Activated T-helper 1 cell treated with Interleukin-2 at 50 U/mL for 16 hours (primary cell): ENCODE data around the gene SAFB.
"Not testable (repeated sequence)": the region's sequence is repeated elsewhere in the genome, so short reads cannot be mapped to it uniquely, and the experiment has no call there.

Experiments
- DNase-seq: peaks from one replicate; pipeline ENCODE4 v3.0.0-alpha.2; 2020; ENCODE audit warnings: low read depth

The SAFB gene

DNA sequence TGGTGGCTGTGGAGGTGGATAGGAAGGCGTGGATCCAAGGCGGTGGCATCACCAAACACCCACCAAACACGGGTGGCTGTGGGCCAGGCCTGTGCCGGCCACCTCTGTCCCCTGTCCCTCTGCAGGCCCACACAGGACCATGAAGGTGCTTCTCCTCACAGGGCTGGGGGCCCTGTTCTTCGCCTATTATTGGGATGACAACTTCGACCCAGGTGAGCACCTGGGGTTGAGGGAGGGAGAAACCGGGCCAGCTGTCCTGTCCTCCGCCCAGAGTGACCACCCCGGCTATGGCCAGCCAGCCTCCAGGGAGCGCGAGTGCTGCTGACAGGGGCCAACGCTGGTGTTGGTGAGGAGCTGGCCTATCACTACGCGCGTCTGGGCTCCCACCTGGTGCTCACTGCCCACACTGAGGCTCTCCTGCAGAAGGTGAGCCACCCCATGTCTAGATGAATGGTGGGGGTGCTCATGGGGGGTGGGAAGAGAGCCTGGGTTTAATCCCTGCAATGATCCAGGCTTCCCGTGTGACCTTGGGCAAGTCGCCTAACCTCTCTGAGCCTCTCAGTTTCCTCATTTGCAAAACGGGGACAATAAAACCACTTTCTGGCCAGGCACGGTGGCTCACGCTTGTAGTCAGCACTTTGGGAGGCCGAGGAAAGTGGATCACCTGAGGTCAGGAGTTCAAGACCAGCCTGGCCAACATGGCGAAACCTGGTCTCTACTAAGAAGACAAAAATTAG, 62.0 kb downstream of the SAFB start:
- DNase-seq = no peak

DNA sequence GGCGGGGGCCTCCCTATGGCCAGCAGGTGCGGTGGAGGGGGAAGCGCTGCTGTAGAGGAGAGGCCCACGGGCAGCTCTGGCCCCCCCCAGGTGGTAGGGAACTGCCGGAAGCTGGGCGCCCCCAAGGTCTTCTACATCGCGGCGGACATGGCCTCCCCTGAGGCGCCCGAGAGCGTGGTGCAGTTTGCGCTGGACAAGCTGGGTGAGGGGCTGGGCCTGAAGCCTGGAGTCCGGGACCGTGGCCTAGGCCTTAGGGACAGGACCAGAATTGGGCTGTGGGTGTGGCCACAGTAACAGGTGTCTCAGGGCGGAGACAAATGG, 63.4 kb downstream of the SAFB start:
- DNase-seq = no peak

DNA sequence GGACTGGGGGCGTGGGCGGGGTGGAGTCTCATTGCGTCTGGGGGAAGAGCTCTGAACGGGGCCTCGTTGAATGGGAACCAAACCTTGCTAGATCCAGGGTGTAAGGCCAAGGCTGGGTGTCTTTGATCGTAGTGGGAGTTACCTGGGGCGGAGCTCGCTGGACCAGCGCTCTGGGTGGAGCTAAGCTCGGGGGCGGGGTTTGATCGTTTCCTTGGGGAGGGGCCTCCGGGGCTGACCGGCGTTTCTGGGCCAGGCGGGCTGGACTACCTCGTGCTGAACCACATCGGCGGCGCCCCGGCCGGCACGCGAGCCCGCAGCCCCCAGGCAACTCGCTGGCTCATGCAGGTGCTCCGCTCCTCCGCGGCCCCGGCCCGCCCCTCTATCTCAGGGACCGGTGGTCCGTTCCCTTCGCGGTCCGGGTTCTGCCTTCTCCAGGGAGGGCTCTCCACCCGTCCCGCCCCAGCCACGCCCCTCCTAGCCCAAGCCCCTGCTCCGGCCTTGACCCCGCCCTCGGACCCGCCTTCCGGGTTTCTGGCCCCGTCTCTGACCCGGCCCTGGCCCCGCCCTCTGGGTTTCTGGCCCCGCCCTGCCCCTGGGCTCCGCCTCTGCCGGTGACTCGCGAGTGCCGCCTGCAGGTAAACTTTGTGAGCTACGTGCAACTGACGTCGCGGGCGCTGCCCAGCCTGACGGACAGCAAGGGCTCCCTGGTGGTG, 63.9 kb downstream of the SAFB start:
- DNase-seq = peak; percentile 88

DNA sequence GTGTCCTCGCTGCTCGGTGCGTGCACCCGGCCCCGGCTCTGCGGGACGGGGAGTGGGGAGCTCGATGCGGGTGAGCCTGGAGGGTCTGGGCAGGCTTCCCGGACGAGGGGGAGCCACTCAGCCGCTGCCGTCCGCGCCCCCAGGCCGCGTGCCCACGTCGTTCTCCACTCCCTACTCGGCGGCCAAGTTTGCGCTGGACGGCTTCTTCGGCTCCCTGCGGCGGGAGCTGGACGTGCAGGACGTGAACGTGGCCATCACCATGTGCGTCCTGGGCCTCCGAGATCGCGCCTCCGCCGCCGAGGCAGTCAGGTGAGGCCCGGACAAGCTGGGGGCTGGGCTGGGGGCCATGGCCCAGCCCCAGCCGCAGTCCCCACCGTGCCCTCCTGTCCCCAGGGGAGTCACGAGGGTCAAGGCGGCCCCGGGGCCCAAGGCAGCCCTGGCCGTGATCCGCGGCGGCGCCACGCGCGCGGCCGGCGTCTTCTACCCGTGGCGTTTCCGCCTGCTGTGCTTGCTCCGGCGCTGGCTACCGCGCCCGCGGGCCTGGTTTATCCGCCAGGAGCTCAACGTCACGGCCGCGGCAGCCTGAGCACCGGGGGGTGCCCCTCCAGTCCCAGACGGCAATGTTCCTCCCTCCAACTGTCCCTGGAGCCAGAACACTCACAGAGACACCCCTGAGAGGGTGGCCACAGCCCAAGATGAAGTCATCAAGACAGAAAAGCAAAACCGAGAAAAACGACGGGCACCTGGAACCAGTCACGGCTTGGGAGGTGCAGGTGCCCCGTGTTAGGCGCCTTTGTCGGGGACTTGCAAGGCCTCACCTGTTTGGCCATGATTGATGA, 64.7 kb downstream of the SAFB start:
- no peak for DNase-seq

DNA sequence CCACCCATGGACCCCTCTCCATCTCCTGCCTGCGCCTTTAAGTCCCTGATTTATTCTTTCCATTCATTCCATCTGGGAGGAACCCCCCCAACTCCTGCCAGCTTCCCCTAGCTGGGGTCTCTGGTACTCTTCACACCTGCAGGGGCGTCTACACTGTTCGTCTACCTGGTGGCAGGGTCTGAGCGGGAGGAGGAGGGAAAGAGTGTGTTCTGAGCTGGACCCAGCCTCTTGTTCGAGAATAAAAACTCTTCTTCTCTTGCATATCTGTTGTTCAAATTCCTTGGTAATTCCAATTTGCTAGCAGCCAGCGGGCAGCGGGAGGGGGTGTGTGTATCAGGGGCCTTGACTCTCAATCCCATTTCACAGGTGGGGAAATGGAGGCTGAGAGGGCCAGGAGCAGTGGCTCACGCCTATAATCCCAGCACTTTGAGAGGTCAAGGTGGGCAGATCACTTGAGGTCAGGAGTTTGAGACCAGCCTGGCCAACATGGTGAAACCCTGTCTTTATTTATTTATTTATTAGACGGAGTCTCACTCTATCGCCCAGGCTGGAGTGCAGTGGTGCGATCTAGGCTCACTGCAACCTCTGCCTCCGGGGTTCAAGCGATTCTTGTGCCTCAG, 65.5 kb downstream of the SAFB start:
- DNase-seq = not testable (repeated sequence)

DNA sequence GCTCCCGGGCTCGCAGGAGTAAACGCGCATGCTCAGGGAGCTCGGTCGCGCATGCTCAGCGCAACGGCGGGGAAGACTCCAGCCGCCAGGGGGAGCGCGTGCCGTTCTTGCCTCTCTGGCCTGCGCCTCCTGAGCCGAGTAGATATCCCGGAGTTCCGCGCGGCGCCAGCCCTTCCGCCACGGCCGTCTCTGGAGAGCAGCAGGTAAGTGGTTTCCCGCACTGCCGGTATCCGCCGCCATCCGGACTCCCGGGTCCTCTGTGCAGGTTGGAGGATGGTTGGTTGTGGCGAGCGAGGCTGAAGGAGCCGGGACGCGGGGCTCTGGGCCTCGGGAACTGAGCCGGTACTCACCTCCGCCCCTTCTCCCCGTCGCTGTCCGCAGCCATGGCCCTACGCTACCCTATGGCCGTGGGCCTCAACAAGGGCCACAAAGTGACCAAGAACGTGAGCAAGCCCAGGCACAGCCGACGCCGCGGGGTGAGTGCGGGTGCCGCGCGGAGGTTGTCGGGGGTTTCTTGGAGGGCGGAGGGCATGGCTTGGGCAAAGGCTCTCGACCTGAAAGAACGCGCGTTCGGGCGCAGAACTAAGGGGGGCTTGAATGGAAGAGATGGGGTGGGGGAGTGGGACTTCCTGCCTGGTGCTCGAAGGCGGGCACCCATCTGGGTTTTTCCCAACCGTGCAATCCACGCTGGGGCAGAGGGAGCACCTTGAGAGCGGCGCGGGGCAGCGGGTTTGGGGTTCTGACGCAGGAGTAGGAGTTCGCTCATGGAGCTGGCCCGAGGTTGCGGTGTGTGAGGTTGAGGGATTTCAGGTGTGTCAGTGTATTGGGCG, 67.5 kb downstream of the SAFB start, which contains the start of gene RPL36:
Gene RPL36, plus strand, starts transcription at position 171 of the 830 bp plus-strand sequence. Its CDS starts 213 bp downstream, at position 384.
- peak; percentile 98 for DNase-seq

DNA sequence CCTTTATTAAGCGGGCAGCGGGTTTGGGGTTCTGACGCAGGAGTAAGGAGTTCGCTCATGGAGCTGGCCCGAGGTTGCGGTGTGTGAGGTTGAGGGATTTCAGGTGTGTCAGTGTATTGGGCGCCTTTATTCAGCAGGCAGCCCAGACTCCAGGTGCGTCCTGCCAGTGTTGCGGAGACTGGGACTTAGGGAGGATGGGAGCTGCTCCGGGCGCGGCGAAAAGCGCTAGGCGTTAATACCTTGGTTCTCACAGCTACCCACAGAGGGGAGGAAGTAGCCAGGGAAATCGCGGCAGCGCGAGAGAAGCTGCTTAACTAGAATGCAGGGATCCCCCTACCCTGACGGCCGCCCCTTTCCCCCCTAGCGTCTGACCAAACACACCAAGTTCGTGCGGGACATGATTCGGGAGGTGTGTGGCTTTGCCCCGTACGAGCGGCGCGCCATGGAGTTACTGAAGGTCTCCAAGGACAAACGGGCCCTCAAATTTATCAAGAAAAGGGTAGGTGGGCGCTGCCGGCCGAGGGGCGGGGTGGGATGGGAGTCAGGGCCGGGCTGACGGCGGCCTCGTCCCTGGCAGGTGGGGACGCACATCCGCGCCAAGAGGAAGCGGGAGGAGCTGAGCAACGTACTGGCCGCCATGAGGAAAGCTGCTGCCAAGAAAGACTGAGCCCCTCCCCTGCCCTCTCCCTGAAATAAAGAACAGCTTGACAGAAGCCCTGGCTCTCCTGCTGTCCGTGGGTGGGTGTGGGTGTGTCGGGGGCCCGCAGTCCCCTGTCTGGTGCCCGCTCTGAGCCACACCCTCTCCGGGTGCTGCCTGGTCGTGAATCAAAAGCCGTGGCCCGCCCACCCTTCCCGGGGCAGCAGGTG, 68.3 kb downstream of the SAFB start:
- DNase-seq = no peak

DNA sequence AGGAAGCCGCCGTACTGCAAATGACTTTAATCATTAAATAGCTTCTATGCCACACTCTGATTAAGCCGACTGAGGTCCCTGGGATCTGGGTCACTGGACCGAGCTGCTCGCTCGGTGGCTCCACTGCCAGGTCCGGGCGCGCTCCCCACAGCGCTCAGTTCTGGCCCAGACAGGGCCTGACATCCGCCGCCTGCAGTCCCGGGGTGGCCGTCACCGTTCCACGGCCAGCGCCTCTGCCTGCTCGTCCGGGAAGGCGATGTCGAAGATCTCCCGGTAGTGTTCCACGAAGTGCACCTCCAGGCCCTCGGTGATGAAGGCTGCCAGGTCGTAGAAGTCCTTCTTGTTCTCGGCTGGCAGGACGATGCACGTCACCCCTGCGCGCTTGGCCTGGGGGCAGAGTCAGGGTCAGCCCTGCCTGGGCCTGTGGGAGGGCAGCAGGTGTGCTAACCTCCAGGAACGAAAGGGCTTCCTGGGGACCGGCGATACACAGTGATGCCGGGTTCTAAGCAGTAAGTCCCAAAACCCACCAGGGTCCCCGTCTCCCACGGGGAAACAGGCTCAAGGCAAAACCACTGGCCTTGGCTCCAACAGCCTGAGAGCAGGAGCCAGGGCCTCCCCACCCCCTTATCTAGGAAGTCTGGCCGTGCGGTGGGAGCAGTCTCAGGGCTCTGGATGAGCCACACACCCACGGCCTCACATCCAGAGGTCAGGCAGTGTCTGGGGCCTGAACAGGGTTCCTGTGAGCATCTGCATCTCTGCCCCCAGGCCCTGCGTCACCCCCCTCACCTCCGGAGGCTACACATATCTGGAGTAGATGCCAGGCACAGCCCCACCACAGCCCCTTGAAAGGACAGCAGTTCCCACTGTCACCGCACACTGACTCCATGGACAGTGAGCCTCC, 69.2 kb downstream of the SAFB start:
- DNase-seq = no peak

DNA sequence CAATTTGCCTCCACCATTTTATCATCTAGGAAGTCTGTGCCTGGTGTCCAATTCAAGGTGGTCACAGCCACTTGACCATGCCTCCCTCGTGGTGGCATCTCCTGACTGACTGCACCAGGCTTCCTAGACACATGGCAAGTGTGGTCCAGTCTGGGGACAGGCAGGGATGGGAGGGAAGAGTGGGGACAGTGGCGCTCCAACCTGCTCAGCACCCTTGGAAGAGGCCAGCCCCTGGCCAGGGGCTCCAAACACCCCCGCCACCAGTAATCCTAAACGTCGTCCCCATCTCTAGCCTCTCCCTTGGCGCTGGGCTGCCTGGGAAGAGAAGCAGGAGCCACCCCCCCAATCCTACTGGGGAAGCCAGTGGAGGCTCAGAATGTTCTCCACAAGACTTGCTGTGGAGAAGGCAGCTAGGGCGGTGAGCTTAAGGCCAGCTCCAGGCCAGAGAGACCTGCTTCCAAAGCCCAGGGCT, 69.9 kb downstream of the SAFB start:
- no peak for DNase-seq

DNA sequence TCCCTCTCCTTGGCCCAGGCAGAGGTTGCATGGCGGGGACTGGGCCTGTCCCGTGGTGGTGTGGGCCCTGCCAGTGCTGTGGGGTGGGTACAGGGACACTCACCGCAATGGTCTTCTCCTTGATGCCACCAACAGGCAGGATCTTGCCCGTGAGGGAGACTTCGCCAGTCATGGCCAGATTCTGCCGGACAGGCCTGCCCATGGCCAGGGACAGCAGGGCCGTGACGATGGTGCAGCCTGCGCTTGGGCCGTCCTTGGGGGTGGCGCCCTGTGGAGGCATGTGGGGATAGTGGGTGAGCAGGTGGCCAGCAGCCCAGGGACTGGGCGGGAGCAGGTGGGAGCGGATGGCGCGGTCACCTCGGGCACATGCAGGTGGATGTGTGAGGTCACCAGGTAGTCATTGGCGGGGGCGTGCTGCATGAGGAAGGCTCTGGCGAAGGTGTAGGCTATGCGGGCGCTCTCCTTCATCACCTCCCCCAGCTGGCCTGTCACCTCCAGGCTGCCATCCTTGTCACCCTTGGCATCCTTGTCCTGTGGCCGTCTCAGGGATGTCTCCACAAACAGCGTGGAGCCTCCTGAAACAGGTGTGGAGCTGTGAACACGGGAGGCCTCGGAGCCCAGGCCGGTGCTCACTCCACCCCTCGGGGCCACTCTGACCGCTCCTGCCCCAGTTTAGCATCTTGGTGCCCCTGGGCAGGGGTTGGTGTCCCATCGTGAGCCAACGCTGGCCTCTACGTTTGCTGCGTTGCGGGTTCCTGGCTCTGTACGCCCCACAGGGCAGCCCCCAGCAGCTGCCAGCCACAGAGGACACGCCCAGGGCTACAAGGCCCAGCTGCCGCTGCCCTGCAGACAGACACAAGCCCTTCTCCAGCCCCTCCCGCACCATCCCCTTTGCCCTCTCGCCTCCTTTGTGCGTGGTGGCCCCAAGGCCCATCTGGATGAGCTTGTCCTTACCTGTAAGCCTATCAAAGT, 70.6 kb downstream of the SAFB start:
- DNase-seq = no peak

DNA sequence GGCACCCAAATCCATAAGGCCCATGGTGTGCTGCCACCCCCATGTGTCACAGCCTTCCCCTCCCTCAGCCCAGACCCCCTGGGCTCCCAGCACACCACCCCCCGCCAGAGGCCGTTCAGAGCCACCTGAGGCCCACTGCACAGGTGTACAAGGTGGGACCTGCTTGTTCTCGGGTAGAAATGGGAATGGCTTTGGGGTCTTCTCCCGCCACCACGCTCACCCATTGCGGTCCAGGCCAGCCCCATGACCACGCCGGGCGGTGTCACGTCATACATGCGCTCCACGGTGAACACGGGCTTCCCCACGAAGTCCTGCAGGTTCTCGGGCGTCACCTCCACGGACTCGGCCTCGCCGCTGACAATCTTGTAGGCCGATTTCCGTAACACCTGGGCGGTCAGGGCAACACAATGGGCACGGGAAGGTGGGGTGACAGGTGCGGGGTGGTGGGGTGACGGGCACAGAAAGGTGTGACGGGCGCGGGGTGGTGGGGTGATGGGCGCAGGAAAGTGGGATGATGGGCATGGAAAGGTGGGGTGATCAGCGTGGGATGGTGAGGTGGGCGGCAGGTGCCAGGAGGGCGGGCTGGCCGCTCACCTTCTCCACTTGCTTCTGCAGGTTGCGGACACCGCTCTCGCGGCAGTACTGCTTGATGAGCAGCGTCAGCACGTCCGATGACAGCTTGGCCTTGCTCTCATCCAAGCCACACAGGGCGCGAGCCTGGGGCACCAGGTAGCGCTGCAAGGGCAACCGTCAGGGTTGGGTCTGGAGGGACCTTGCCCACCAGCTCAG, 71.5 kb downstream of the SAFB start:
- DNase-seq = no peak

DNA sequence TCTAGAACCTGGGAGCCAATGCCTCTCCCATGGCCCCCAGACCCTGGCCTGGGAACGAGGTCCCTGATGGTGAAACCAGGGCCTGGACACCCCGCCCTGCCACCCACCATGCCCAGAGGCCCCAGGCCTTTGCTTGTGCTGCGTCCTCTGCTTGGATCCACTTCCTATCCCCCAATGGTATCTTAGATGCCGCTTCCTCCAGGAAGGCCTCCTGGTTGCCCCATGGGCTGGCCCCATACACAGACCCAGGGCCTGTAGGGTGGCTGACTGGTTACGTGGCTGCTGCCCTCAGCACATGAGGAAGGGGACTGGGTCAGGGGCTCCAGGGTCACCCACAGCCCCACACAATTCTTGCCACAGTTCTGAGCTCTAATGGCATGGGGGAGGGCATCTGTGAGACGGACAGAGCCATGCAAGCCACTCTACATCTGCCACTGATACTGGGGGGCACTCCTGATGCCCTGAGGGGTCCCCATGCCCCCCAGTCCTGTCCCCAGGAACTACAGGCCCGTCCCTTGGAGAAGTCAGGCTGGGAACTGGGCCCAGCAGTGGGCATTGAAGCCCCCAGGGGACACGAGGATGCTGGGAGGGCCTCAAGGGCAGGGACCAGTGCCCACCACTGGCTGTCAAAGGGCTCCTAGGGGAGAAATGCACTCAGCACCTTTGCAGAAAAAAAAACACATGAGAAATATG, 72.2 kb downstream of the SAFB start:
- no peak for DNase-seq

DNA sequence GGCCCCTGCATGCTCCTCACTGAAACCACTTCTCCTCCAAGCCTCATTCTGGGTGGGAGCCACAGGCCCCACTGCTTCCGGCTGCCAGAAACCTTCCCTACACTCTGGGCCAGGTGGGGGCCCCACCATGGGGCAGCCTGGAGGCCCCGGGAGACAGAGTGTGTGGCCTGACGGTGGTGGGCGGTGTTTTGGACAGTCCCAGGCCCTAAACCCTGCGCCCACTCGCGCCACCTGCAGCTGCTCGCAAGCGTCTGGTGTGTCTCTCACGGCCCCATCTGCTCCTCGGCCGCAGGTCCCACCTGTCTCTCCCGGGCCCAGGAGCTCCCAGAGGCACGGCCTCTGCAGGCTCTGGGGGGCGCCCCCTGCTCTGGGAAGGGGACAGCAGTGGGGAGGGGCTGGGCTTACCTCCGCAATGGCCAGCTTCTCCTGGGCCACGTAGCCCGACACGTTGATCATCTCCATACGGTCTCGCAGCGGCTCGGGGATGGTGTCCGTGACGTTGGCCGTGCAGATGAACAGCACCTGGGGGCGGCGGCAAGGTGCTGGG, 72.8 kb downstream of the SAFB start:
- DNase-seq = no peak

DNA sequence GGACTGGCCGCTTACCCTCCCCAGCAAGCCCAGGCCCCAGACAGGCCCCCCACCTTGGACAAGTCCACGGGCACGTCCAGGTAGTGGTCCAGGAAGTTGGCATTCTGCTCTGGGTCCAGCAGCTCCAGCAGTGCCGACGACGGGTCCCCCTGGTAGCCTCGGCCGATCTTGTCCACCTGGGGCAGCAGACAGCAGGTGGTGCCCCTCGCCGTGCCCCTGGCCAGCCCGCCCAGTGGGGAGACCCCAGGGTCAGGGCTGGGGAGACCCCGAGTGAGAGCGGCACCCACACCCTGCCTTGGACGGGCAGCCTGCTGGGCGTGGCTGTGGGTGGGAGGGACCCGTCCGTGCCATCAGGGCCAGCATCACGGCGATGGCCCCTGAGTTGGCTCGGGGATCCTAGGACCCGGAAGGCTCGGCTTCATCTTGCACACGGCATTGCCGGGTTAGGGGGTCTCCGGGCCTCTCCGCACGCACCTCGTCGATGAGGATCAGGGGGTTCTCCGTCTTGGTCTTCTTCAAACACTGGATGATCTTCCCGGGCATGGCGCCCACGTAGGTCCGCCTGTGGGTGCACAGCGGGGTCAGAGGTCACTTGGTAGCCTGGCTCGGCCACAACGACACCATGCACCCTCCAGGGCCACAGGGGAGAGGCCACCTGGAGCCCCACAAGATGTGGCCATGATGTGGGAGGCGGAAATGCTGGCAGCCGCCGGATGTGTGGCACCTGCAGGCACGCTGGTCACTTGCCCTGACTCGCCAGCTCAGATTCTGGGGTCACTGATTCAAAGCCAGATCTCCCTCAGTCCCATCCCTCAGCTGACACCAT, 73.5 kb downstream of the SAFB start:
- no peak for DNase-seq
